HepG2 (cell line): ENCODE measurements around the gene TMPRSS11E. TPM values are rescaled to one million over a fixed set of nuclear protein-coding genes. Genes with fewer than 3 reads are reported as not detected.

ENCODE experiments used
- ATAC-seq: fragments of 200-7000 bp; cut with Tn5 transposase; 3 replicates; pipeline ENCODE4 v1.9.1; 2020; ENCODE audit warnings: mild to moderate bottlenecking, moderate library complexity
- BruUV-seq: library from RNA; stranded (reverse); fragments of 400-500 nt; replicated peaks from 2 replicates; lab custom pipeline; 2021; lab: Mats Ljungman, UMichigan
- CTCF ChIA-PET: fragments of 300-600 bp; formaldehyde crosslinking; extraction: SDS; loops from one replicate; lab custom pipeline; 2021; ENCODE audit warnings: low total read pairs, inconsistent platforms, low intra/inter-chr PET ratio; lab: Yijun Ruan, JAX
- POLR2A ChIA-PET: fragments of 350-600 bp; sonication (Branson Sonifier 250); formaldehyde crosslinking; loops from one replicate; lab custom pipeline; 2020; ENCODE audit warnings: antibody characterized with exemption, inconsistent platforms; lab: Yijun Ruan, JAX
- DNase-seq: peaks from one replicate; pipeline ENCODE4 v3.0.0-alpha.2; 2015; ENCODE audit warnings: low spot score
- FAIRE-seq: peaks from 3 replicates; lab custom pipeline; 2011; peaks lifted over from hg19 to GRCh38; lab: Jason Lieb, UNC
- H2AFZ ChIP-seq: one replicate; pipeline ENCODE4 v1.6.1; 2011; ENCODE audit warnings: low read length, inconsistent platforms
- H3K27ac ChIP-seq: fragments of 300-600 bp; 3 replicates; pipeline ENCODE4 v1.8.0; 2011; ENCODE audit warnings: mixed run types, mild to moderate bottlenecking, mixed read lengths, low read length, inconsistent platforms; ENCODE audit not compliant: insufficient read depth; ENCODE audit errors: extremely low read length
- H3K27me3 ChIP-seq, 2 experiments: fragments of 200-600 bp in 1 of 2; 2 replicates in 1 of 2; 3 replicates in 1 of 2; pipeline versions ENCODE4 v1.6.0 to v1.8.0; 2011; ENCODE audit warnings: low read length in 2 of 2, mild to moderate bottlenecking in 2 of 2, moderate library complexity in 2 of 2, inconsistent platforms in 1 of 2; ENCODE audit not compliant: insufficient read depth in 2 of 2, control insufficient read depth in 1 of 2
- H3K36me3 ChIP-seq, 2 experiments: fragments of 200-600 bp in 1 of 2; replicated peaks in 1 of 2; 2 replicates in 1 of 2; 3 replicates in 1 of 2; pipeline versions ENCODE4 v1.5.1 to v1.8.0; 2011; ENCODE audit warnings: low read length in 2 of 2, inconsistent platforms in 1 of 2; ENCODE audit not compliant: insufficient read depth in 2 of 2, control insufficient read depth in 1 of 2
- H3K4me1 ChIP-seq: 2 replicates; pipeline ENCODE4 v1.5.1; 2012; ENCODE audit warnings: low read length, inconsistent platforms; ENCODE audit not compliant: insufficient read depth
- H3K4me2 ChIP-seq: 2 replicates; pipeline ENCODE4 v1.6.0; 2011; ENCODE audit warnings: low read depth, low read length, inconsistent platforms
- H3K4me3 ChIP-seq, 3 experiments: fragments of 200-600 bp in 1 of 3; sonication (generic), shearing (Covaris generic) in 1 of 3; replicated peaks in 1 of 3; 2 replicates each; pipeline ENCODE4 v1.5.1; 2011 to 2016; ENCODE audit warnings: low read length in 3 of 3, inconsistent platforms in 2 of 3, low read depth in 2 of 3, mild to moderate bottlenecking in 2 of 3, control low read depth in 1 of 3, mixed read lengths in 1 of 3; ENCODE audit not compliant: insufficient read depth in 1 of 3
- H3K79me2 ChIP-seq: one replicate; pipeline ENCODE4 v1.6.1; 2011; ENCODE audit warnings: low read length, inconsistent platforms; ENCODE audit not compliant: insufficient read depth
- H3K9ac ChIP-seq: 2 replicates; pipeline ENCODE4 v1.6.0; 2011; ENCODE audit warnings: mild to moderate bottlenecking, low read depth, low read length, inconsistent platforms; ENCODE audit not compliant: insufficient read depth
- H3K9me3 ChIP-seq: 2 replicates; pipeline ENCODE4 v1.5.1; 2012; ENCODE audit warnings: mild to moderate bottlenecking, low read length
- H4K20me1 ChIP-seq: 2 replicates; pipeline ENCODE4 v1.6.0; 2011; ENCODE audit warnings: inconsistent platforms, mild to moderate bottlenecking, low read length, moderate library complexity; ENCODE audit not compliant: insufficient read depth
- AHDC1 ChIP-seq: sonication (generic); formaldehyde crosslinking; IDR thresholded peaks from 2 replicates; pipeline ENCODE4 v1.5.1; 2020; ENCODE audit warnings: mild to moderate bottlenecking, missing genetic modification reagents, borderline replicate concordance
- ARHGAP35 ChIP-seq: sonication (generic); formaldehyde crosslinking; IDR thresholded peaks from 2 replicates; pipeline ENCODE4 v1.9.0; 2022; ENCODE audit warnings: mild to moderate bottlenecking, inconsistent platforms, moderate library complexity, missing genetic modification reagents, borderline replicate concordance
- CBX2 ChIP-seq, 2 experiments: fragments of 200-600 bp in 1 of 2; sonication (generic); formaldehyde crosslinking in 1 of 2; IDR thresholded peaks; 2 replicates each; pipeline versions ENCODE4 v1.7.0 to v1.8.1; 2018 to 2022; ENCODE audit warnings: low read depth in 2 of 2, low read length in 1 of 2, mild to moderate bottlenecking in 1 of 2, missing genetic modification reagents in 1 of 2
- CBX5 ChIP-seq: sonication (generic); formaldehyde crosslinking; IDR thresholded peaks from 2 replicates; pipeline ENCODE4 v1.4.0; 2020; ENCODE audit warnings: missing genetic modification reagents, borderline replicate concordance
- EZH2 ChIP-seq: conservative IDR thresholded peaks from 2 replicates; pipeline ENCODE4 v1.6.1; 2012; ENCODE audit warnings: mild to moderate bottlenecking, low read depth, low read length, moderate library complexity
- HBP1 ChIP-seq: IDR thresholded peaks from 2 replicates; pipeline ENCODE4 v1.6.1; 2016; ENCODE audit warnings: low read depth, control low read depth
- NR1H2 ChIP-seq: sonication (generic); formaldehyde crosslinking; IDR thresholded peaks from 2 replicates; pipeline ENCODE4 v1.8.1; 2022; ENCODE audit warnings: low read depth, missing genetic modification reagents, borderline replicate concordance
- PCBP2 ChIP-seq: fragments of 200-400 bp; formaldehyde crosslinking; optimal IDR thresholded peaks from 2 replicates; pipeline ENCODE3; 2018; ENCODE audit warnings: low read length, low read depth; ENCODE audit not compliant: poor library complexity, severe bottlenecking
- PLSCR1 ChIP-seq: sonication (generic); formaldehyde crosslinking; IDR thresholded peaks from 2 replicates; pipeline ENCODE4 v1.5.0; 2020; ENCODE audit warnings: missing genetic modification reagents, mild to moderate bottlenecking, borderline replicate concordance
- TAF1 ChIP-seq: sonication (generic); formaldehyde crosslinking; IDR thresholded peaks from 2 replicates; pipeline ENCODE4 v1.4.0; 2020; ENCODE audit warnings: missing genetic modification reagents
- XRCC5 ChIP-seq: fragments of 200-400 bp; formaldehyde crosslinking; optimal IDR thresholded peaks from 2 replicates; pipeline ENCODE3; 2017; ENCODE audit warnings: mild to moderate bottlenecking, low read length
- ZNF260 ChIP-seq: sonication (generic); formaldehyde crosslinking; IDR thresholded peaks from 2 replicates; pipeline ENCODE4 v1.4.0; 2020; ENCODE audit warnings: missing genetic modification reagents, low read depth, mild to moderate bottlenecking, borderline replicate concordance
- ZNF597 ChIP-seq: sonication (generic); formaldehyde crosslinking; IDR thresholded peaks from 2 replicates; pipeline ENCODE4 v1.5.0; 2020; ENCODE audit warnings: missing genetic modification reagents
- ZNF784 ChIP-seq: sonication (generic); formaldehyde crosslinking; IDR thresholded peaks from 2 replicates; pipeline ENCODE4 v1.5.1; 2020; ENCODE audit warnings: missing genetic modification reagents, mild to moderate bottlenecking, borderline replicate concordance
- WGBS: methylation state at CpG from one replicate; pipeline ENCODE4 v1.1.6; 2017; ENCODE audit warnings: low lambda C conversion rate; 5-methylcytosine and 5-hydroxymethylcytosine counted together
- in situ Hi-C: cut with HindIII; loops from 2 replicates; pipeline ENCODE4 v1.10.0; 2017; ENCODE audit warnings: low pct_unique_long_range_greater_than_20kb; ENCODE audit not compliant: extremely low pct_ligation_motif_present
- intact Hi-C: fragments of 100-400 bp; cut with micrococcal nuclease; formaldehyde crosslinking; loops from one replicate; pipeline ENCODE4 v1.10.0; 2022; ENCODE audit not compliant: unreplicated experiment
- polyA plus RNA-seq, 8 experiments: library from polyadenylated mRNA; depleted of rRNA in 3 of 8; stranded (reverse) in 7 of 8; unstranded in 1 of 8; fragments of >200 nt; fragmentation: Illumina TruSeq in 4 of 8; extraction: Trizol in 4 of 8; gene quantifications; 2 replicates each; pipeline versions ENCODE4 v1.2.1 to v1.2.3, GENCODE V29; 2011 to 2016; ENCODE audit warnings: low read depth in 4 of 8, missing spikeins in 1 of 8, mixed read lengths in 1 of 8; ENCODE audit not compliant: insufficient read depth in 1 of 8
- total RNA-seq, 5 experiments: library from RNA; depleted of rRNA; stranded (reverse); fragments of >200 nt; fragmentation: Illumina TruSeq; extraction: Trizol; gene quantifications; 2 replicates each; pipeline ENCODE4 v1.2.3, GENCODE V29; 2016; ENCODE audit warnings: low read depth in 1 of 5

TMPRSS11E gene
- total and polyA plus RNA-seq, 2 of the 13 experiments (the other 11 are each of a cell fraction or from before 2014, with no cell fraction given): not detected

- CTCF ChIA-PET: no interaction called here
- Histone ChIP-seq H3K27me3 (peaks cover 0 to 10% of the 10 kb centered on the region in 2 experiments; a peak in 1 of 5 replicates), H3K4me1 (no peaks in the 10 kb centered on the region), H2AFZ (no peak overlapping the region), H3K9ac (no peak overlapping the region), H4K20me1 (no peaks in the 10 kb centered on the region), H3K79me2 (no peaks in the 10 kb centered on the region), H3K4me2 (no peak overlapping the region), H3K4me3 (no peak overlapping the region), H3K36me3 (no peaks in the 10 kb centered on the region), H3K9me3 (no peaks in the 10 kb centered on the region), H3K27ac (no peak overlapping the region)
- POLR2A ChIA-PET: no interaction called here
- ATAC-seq (no peak), DNase-seq (no peak), FAIRE-seq (no peak)
- BruUV-seq: no TSS peak
- WGBS: 62% methylated on average over 2 of the region's 2 CpGs
- intact Hi-C loops (no loop called here), in situ Hi-C loops (no loop called here)
- TF ChIP-seq NR1H2 (CRISPR knock-in tag) (no peak), EZH2 (no peak), AHDC1 (CRISPR knock-in tag) (no peak), CBX5 (CRISPR knock-in tag) (no peak), ZNF260 (no peak), PCBP2 (no peak), ARHGAP35 (CRISPR knock-in tag) (no peak), ZNF784 (CRISPR knock-in tag) (no peak), TAF1 (CRISPR knock-in tag) (no peak), CBX2 (IDR thresholded peaks at IDR 0.05; ENCODE audit: low read depth, low read length) (no peak), CBX2 (CRISPR knock-in tag; IDR thresholded peaks at IDR 0.05; ENCODE audit: low read depth) (no peak), ZNF597 (CRISPR knock-in tag) (no peak), PLSCR1 (CRISPR knock-in tag) (no peak), XRCC5 (no peak), HBP1 (CRISPR knock-in tag) (no peak)
These were observed 15.4 kb downstream of the TMPRSS11E start for GRCh38 chr4:68462691-68463090.
